Esophagus mucosa (tissue), 1 donor: ENCODE data around the gene LONP1. TPM values are rescaled to one million over a fixed set of nuclear protein-coding genes. Genes with fewer than 3 reads are reported as not detected.
"Not testable (repeated sequence)": the region's sequence is repeated elsewhere in the genome, so short reads cannot be mapped to it uniquely, and the experiment has no call there.

ENCODE experiments used
- ATAC-seq: fragments of 200-7000 bp; cut with Tn5 transposase; one replicate; pipeline ENCODE4 v1.9.1; 2020
- total RNA-seq: library from RNA; stranded (reverse); gene quantifications from one replicate; pipeline ENCODE4 v1.2.4, GENCODE V29; 2023
- donor health status: DM: yes; HTN: yes; CAD: no.

LONP1 gene
- total RNA-seq, 1 donor from 2014 or later = 47.1 TPM

DNA sequence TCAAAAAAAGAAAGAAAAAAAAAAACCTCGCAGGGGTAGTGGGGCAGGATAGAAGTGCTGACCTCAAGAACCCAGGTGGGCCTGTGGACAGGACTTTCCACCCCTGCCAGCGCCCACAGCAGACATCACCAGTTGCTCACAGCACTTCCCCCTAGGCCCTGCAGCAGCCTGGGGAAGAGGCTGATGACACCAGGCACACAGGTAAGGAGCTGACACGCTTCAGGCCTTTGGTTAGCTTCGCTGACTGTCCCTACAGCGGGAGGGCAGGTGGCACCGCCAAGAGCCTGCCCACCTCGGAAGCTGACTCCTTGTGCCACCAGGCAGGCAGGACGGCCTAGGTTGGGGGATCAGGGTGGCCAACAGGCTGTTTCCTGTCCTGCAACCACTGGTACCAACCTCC lies 8.9 kb downstream of the LONP1 start:
- ATAC-seq = no peak

DNA sequence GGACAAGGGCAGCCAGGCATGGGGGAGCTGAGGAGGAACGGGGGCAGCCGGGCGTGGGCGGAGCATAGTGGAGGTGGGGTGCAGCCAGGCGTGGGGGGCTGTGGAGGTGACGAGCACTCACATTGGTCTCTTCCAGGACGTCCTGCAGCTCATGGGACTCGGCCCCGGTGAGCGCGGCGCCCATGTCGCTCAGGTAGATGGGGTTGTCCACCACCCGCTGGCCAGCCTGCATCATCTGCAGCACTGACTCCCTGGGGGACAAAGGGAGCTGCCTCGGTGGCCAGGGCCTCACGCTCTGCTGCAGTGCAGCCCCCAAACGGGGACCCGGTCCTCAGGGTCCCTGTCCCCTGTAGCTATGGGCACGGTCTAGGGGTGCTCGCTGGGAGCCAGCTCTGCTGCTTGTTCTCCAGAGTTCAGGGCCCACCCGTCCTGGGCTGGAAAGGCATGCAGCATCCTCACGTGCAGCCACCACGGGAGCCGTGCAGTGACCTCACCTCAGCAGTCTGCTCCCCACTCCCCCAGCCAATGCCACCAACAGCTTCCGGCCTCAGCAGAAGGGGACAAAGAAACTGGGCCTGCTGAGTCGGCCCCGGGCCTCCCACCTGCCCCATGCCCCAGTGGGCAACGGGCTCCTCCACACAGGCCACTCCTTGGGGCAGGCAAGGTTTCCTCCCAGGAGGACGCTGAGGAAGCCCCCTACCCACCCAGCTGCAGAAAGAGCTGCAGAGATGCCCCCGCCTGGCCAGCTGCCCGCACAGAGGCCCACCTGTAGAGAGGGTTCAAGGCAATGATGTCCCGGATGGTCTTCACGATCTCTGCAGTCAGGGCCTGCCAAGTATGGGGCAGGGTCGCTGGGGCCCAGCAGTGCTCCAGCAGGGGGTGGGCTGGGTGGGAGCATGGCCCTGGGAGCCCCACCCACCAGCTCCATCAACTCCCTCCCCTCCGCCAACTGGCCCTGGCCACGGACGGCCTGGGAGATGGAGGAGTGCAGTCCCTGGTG lies 12.1 kb downstream of the LONP1 start:
- ATAC-seq = peak; percentile 4

DNA sequence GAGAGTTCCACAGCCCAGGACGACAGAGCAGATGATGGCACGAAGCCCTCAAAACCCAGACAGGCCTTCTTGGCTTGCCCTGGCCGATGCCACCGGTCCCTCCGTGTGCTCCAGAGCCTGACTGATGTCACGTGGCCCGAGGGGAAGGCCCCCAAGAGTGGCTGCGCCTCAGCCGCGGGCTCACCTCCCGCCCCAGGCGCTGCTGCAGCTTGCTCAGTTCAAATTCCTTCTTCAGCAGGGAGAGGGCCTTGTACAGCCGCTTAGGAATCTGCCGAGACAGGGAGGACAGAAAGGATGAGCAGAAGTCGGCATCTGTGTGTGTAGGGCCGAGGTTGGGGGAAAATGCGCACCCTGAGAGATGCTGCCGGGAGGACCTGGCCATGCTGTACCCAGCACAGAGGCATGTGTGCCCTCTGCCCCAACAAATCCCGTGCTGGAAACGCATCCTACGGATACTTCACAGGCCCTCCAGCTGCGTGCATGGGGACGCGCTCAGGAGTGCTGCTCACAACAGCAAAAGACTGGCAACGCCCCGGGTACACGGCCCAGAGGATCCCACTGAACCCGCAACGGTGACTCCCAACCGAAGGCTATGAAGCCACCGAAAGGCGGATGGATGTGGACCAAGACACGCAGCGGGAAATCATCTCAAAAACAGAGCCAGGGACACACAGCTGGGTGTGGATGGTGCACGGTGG lies 12.9 kb downstream of the LONP1 start:
- ATAC-seq = no peak

DNA sequence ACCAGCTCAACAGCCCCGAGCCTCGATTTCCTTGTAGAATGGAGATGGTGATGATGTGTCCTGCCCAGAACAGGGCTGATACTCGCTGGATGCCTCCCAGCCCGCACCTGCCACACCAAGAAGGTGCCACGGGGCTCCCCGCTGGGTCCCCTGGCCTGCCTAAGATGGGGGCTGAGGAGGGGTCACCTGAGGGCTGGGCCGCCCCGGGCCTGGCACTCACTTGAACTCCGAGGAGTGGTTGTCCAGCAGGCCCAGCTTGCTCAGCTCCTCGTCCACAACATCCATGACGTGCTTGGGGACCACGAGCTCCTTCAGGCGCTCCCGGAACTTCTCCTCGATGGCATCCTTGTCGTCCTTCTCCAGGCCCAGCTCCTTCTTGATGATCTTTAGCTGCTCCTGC lies 14.4 kb downstream of the LONP1 start:
- no peak for ATAC-seq

DNA sequence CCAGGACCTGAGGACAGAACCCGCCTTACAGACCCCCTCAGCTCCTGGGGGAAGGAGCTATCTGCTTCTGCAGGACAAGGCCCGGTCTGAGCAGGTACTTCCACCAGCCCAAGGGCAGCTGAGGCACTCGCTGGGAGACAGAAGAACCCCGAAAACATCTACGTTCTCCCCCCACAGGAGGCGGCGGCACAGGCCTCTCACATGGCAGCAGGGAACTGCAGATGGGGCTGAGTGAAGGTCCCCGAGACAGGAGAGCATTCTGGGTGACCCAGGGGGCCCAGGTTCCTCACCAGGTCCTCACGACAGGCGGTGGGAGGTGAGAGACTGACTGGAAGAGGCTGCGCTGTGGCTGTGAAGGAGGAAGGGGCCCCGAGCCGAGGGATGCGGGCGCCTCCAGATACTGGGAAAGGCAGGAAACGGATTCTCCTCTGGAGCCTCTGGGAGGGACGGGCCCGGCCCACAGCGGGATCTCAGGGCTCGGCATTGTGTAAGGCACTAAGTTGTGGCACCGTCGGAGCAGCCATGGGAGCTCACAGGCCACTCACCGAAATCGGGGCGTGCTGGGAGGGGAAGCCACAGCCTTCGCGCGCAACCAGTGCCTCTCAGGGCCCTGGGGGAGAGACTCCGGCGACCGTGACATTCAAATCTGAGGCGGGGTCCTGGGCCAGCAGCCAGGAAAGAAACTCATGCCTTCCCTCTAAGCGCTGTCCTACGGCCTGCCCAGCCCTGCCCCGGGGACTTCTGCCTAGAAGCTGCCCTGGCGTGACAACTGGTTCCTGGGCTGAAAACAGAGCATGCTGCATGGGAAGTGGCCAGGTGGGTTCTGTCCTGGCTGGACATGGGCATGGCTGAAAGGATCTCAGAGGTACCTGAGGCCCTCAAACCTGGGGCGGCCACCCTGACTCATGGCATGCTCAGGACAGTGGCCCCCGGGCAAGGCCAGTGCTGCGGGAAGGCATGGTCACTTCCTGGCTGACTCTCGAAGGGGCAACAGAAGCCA lies 15.8 kb downstream of the LONP1 start:
- peak; percentile 5 for ATAC-seq

GRCh38 chr19:5702053-5702410 lies 17.9 kb downstream of the LONP1 start:
- ATAC-seq = not testable (repeated sequence)

DNA sequence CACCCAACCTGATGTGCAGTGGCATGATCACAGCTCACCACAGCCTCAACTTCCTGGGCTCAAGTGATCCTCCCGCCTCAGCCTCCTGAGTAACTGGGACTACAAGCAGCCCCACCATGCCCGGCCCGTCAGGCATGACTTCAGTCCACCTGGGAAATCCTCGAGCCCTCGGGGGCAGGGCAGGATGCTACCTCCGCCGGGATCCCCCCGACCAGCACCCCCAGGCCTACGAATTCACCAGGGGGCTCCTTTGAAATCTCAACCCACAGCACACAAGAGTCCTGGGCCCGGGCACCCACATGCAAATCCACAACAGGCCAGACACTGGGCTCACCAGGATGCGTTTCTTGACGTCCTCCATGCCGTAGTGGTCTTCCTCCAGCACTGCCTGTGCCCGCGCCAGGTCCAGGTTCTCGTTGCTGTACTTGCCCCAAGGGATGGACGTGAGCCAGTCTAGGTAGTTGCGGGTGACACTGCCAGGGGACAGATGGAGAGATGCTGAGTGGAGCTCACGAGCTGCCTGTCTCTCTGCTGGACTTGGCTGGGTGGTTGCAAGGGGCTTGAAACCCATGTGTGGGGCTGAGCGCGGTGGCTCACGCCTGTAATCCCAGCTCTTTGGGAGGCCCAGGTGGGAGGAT lies 19.4 kb downstream of the LONP1 start:
- ATAC-seq = no peak

- peak; percentile 1 for ATAC-seq
Observed at GRCh38 chr19:5698635-5699422, 21.1 kb downstream of the LONP1 start.

- ATAC-seq = no peak
Observed at GRCh38 chr19:5697890-5698634, 21.9 kb downstream of the LONP1 start.

DNA sequence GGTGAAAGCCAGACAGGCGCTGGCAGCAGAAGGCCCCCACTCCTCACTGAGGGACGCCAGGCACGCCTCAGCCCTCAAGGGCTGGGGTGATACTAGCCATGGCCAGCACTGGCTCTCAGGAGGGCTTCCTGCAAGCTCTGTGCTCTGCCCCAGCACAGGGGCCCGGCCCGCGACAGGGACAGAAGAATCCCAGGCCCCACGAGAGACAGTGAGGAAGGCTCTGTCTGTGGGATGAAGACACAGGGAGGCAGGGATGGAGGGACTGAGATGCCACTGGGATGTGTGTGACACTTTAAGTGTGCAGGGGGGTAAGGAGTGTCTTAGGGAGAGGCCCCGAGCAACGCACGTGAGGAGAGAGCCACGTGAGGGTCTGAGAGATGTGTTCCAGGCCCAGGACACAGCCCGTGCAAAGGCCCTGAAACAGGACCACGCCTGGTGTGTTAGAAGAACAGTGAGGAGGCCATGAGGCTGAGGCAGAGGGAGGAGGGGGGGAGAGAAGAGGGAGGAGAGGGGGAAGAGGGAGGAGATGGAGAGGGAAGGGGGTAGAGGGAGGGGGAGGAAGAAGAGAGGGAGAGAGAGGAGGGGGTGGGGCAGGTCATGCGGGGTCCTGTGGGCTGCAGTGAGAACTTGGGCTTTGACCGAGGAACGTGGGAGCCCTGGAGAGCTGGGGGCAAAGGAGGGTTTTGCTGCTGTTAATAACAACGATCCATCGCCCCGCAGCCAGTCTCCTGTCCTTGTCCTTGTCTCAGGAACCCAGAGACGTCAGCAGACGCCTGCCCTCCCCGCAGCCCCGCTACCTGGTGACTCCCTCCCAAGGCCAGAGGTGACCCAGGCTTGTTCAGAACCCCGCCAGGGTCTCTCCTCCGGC lies 22.7 kb downstream of the LONP1 start:
- ATAC-seq = no peak

GRCh38 chr19:5696196-5697021 lies 23.5 kb downstream of the LONP1 start:
- ATAC-seq = no peak

DNA sequence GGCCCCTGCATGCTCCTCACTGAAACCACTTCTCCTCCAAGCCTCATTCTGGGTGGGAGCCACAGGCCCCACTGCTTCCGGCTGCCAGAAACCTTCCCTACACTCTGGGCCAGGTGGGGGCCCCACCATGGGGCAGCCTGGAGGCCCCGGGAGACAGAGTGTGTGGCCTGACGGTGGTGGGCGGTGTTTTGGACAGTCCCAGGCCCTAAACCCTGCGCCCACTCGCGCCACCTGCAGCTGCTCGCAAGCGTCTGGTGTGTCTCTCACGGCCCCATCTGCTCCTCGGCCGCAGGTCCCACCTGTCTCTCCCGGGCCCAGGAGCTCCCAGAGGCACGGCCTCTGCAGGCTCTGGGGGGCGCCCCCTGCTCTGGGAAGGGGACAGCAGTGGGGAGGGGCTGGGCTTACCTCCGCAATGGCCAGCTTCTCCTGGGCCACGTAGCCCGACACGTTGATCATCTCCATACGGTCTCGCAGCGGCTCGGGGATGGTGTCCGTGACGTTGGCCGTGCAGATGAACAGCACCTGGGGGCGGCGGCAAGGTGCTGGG lies 24.2 kb downstream of the LONP1 start:
- ATAC-seq = no peak

GRCh38 chr19:5694956-5695648 lies 24.8 kb downstream of the LONP1 start:
- ATAC-seq = no peak

- no peak for ATAC-seq
Observed at GRCh38 chr19:5694167-5694955, 25.6 kb downstream of the LONP1 start.

GRCh38 chr19:5693195-5694166 lies 26.5 kb downstream of the LONP1 start:
- no peak for ATAC-seq
